Fibroblast of lung (primary cell): Measurements from ENCODE around the gene ERAS.

Experiments
- EZH2 ChIP-seq: IDR thresholded peaks from 2 replicates; pipeline ENCODE4 v1.5.1; 2012; ENCODE audit warnings: low read length, control low read depth, mild to moderate bottlenecking; ENCODE audit errors: missing control alignments
- TF ChIP-seq, protein P1 (sequence below), 2 donors: IDR thresholded peaks in 1 of 2; conservative IDR thresholded peaks in 1 of 2; 1 replicate in 1 of 2; 2 replicates in 1 of 2; pipeline ENCODE4 v1.5.1; 2011 to 2012; ENCODE audit warnings: low read length in 2 of 2, control low read depth in 1 of 2, inconsistent platforms in 1 of 2, low read depth in 1 of 2, mild to moderate bottlenecking in 1 of 2

DNA sequence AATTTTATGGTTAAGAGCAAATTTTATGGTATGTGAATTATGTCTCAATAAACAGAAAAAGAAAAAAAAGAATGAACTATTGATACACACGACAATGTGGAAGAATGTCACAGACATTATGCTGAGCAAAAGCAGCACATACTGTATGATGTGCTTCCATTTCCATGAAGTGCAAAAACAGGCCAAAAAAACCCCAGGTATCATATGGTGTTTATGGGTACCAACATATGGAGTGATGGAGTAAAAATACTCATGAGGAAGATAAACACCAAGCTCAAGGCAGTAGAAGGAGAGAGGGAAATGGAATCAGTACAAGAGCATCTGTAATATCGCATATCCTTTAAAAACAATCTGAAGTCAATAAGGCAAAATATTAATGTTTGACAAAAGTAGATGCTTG lies 44.1 kb upstream of the ERAS start:
- TF ChIP-seq, protein P1, sequence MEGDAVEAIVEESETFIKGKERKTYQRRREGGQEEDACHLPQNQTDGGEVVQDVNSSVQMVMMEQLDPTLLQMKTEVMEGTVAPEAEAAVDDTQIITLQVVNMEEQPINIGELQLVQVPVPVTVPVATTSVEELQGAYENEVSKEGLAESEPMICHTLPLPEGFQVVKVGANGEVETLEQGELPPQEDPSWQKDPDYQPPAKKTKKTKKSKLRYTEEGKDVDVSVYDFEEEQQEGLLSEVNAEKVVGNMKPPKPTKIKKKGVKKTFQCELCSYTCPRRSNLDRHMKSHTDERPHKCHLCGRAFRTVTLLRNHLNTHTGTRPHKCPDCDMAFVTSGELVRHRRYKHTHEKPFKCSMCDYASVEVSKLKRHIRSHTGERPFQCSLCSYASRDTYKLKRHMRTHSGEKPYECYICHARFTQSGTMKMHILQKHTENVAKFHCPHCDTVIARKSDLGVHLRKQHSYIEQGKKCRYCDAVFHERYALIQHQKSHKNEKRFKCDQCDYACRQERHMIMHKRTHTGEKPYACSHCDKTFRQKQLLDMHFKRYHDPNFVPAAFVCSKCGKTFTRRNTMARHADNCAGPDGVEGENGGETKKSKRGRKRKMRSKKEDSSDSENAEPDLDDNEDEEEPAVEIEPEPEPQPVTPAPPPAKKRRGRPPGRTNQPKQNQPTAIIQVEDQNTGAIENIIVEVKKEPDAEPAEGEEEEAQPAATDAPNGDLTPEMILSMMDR (conservative IDR thresholded peaks at IDR 0.05 in 1 of 2, IDR thresholded peaks at IDR 0.05 in 1 of 2; ENCODE audit: low read depth in 1 of 2, low read length in 2 of 2), result no peak
- no peak for TF ChIP-seq EZH2
